Gastrocnemius medialis (tissue), 4 donors: ENCODE data around the gene PTGS1.

Source experiments
- POLR2A ChIP-seq, 2 donors: fragments of 450-650 bp; IDR thresholded peaks; one replicate each; pipeline ENCODE4 v1.6.1; 2017; ENCODE audit warnings: antibody characterized with exemption in 2 of 2, mild to moderate bottlenecking in 2 of 2, moderate library complexity in 2 of 2
- TF ChIP-seq, protein P1 (sequence below), 5 experiments: fragments of 450-650 bp in 3 of 5; fragments of 200-600 bp in 2 of 5; sonication (generic) in 2 of 5; IDR thresholded peaks in 4 of 5; conservative IDR thresholded peaks in 1 of 5; 1 replicate in 4 of 5; 2 replicates in 1 of 5; pipeline ENCODE4 v1.5.1; 2016 to 2019; ENCODE audit warnings: antibody characterized with exemption in 5 of 5, mild to moderate bottlenecking in 3 of 5, moderate library complexity in 3 of 5

DNA sequence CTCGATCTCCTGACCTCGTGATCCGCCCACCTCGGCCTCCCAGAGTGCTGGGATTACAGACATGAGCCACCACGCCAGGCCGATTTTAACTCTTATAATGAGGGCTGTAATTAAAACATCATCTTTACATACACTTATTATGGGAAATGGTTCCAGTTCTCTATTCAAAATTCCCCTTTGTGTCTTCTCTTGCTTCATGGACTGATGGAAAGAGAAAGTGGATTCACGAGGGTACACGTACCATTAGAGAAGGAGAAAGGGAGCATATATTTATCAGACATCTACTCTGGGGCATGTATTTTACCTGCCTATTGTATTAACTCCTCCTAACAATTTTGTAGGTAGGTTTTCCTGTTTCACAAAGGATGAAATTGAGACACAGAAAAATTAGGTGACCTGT is 31.1 kb downstream of the PTGS1 start:
- TF ChIP-seq POLR2A (IDR thresholded peaks at IDR 0.05): no peak
- TF ChIP-seq, protein P1, sequence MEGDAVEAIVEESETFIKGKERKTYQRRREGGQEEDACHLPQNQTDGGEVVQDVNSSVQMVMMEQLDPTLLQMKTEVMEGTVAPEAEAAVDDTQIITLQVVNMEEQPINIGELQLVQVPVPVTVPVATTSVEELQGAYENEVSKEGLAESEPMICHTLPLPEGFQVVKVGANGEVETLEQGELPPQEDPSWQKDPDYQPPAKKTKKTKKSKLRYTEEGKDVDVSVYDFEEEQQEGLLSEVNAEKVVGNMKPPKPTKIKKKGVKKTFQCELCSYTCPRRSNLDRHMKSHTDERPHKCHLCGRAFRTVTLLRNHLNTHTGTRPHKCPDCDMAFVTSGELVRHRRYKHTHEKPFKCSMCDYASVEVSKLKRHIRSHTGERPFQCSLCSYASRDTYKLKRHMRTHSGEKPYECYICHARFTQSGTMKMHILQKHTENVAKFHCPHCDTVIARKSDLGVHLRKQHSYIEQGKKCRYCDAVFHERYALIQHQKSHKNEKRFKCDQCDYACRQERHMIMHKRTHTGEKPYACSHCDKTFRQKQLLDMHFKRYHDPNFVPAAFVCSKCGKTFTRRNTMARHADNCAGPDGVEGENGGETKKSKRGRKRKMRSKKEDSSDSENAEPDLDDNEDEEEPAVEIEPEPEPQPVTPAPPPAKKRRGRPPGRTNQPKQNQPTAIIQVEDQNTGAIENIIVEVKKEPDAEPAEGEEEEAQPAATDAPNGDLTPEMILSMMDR (IDR thresholded peaks at IDR 0.05 in 4 of 5, conservative IDR thresholded peaks at IDR 0.05 in 1 of 5): no peak
